HT-29 (cell line): Measurements from ENCODE around the gene AFF3. TPM values are rescaled to one million over a fixed set of nuclear protein-coding genes. Genes with fewer than 3 reads are reported as not detected.
"Not testable (repeated sequence)": the region's sequence is repeated elsewhere in the genome, so short reads cannot be mapped to it uniquely, and the experiment has no call there.

Source experiments
- DNase-seq: peaks from one replicate; pipeline ENCODE4 v3.0.0-alpha.2; 2015; ENCODE audit warnings: low spot score
- total RNA-seq: library from RNA; depleted of rRNA; stranded (reverse); fragments of >200 nt; shearing (Covaris generic); gene quantifications from 2 replicates; pipeline ENCODE4 v1.2.3, GENCODE V29; 2014

Gene AFF3
- total RNA-seq, 1 experiment from 2014 or later: not detected

DNA sequence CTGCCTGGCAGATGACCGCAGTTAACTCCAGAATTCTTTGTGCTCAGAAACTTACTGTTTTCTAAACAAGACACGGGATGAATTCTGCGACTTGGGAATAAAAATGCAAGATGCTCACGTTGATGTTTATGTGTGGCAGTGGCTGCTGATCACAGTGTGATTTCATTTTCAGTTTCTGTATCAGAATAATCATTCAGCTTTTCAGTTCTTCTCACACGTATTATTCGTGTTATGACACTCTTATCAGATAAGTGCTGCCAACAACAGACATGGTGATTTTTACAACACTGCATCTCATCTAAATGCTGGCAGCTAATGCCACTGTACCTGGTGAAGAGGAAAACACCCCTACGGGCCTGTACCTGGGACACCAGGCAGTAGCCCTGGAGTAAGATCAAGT lies 379.7 kb downstream of the AFF3 start:
- DNase-seq: no peak

DNA sequence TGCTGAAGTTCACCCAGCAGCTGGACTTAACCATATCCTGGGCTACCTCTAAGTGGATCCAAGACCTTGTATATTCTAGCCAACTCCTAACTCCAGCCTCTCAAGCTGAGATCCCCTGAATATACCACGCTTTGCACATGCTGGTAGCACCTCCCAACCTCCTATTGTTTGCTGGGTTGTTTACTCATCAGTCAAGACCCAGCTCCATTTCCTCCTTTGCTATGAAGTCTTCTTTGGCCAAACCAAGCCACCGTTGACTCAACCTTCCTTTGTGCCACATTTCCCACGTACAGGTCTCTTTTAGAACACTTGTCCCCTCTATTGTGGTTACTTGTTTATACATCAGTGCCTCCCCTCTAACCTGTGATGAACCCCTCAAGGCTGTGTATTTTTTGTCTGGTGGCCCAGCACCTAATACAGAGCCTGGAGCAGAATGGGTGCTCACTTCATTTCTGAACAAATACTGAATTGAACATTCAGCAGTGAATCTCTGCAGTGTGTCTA lies 384.7 kb downstream of the AFF3 start:
- no peak for DNase-seq

DNA sequence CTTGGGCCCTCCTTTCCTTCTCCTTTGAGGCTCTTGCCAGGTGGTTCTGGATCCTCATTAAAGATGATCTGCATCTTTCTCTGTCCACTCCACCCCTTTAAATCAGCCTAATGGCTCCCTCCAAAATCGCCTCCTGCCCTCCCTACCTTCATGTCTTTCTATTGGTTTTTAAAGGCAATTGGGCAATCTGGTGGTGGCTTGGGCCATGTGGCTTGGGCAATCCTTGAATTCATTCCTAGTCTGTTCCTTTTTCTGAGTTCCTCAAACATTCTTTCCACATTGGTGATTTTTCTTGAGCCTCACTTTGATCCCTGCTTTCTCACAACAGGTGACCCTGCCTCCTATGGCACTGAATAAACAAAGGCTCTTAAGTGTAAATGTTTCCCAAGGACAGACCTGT lies 386.3 kb downstream of the AFF3 start:
- no peak for DNase-seq

DNA sequence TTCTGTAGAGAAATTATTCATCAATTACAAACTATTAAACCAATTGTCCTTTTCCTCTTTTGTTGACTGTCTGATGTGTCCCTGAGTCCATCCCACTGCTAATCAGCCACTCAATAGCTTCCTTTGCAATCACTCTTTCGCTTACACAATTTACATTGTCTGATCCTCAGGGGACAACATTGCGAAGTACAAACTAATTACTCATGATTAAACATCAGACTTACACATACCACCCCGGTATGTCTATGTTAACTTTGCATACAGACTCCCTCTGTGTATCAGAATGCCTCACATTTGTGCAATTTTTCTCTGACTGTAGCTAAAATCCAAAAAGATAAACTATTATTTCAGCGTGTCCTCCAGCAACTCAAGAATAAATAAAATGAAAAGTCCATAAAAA lies 388.2 kb downstream of the AFF3 start:
- no peak for DNase-seq

DNA sequence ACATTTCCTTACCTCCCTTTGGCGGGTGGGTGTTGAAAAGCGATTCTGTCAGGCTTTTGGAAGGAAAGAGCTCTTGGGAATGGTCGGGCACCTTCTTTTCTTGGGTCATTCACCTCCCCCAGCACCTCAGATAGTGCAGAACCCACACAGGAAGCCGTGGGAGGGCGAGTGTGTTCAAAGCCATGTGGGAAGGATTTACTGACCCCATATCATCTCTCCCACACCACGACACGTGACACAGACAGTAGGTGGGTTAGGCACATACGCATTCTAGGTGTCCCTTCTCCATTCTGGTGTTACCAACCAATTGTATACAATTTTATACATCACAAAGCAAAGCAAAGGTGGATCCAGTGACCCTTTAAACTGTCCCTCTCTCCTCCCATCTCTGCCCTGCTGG lies 388.9 kb downstream of the AFF3 start:
- DNase-seq: no peak

GRCh38 chr2:99748344-99748743 lies 394.0 kb downstream of the AFF3 start:
- DNase-seq: no peak

GRCh38 chr2:99747842-99748241 lies 394.5 kb downstream of the AFF3 start:
- DNase-seq: no peak

DNA sequence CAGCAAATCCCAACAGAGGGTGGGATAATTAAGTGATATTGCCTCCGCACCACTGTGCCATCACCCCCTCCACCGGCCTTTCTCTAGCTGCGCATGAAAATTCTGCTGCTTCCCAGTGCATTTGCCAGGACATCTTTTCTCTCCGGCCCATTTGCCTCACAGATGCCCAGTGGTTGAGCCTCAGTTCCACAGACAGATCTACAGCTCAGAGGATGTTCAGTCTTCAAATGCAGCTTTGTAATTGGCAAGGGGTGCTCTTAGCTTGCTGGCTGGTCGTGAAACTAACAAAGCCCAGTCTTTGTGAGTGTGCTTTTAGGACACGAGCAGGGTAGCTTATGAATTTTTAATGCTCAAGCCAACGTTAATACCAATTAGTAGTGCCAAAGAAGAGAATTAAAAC lies 399.2 kb downstream of the AFF3 start:
- DNase-seq: no peak

DNA sequence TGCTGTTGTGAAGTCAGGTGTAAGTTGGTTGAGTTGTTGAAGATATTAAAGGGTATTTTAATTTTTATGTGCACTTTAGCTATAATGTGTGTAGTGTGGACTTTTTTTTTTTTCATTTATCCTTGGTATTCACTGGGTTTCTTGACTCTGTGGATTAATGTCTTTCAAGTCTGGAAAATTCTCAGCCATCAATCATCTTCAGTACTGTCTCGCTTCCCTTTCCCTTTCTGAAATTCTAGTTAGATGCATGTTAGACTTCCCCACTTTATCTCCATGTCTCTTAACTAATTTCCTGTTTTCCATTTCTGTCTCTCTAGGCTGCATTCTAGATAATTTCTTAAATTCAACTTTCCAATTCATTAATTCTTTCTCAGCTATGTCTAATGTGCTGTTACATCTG lies 404.9 kb downstream of the AFF3 start:
- no peak for DNase-seq

DNA sequence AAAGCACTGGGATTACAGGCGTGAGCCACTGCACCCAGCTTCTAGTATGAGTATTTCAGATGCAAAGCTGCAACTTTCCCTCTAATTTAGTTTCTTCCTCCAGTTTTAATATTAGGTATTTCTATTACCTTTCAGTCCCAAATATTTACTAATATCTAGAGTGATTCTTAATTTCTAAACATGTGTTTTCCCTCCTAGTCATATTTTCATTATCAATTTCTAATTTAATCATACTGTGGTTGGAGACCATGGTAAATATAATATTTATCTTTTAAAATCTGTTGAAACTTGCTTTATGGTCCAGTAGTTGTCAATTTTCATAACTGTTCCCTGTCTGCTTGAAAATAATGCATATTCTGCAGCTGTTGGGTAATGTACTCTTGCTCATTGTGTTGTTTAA lies 406.6 kb downstream of the AFF3 start:
- DNase-seq: no peak

DNA sequence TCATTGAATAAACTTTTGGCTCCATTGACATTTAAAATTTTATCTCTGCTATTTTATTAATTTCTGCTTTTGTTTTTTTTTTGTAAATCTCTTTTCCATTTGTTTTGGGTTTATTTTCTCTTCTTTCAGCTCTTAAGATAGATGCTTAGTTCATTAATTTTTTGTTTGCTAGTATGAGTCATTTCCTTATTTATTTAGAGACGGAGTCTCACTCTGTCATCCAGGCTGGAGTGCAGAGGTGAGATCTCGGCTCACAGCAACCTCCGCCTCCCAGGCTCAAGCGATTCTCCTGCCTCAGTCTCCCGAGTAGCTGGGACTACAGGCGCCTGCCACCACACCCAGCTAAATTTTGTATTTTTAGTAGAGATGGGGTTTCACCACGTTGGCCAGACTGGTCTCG lies 407.1 kb downstream of the AFF3 start:
- not testable (repeated sequence) for DNase-seq

GRCh38 chr2:99734236-99734635 lies 408.2 kb downstream of the AFF3 start:
- DNase-seq: no peak

GRCh38 chr2:99729104-99730025 lies 413.0 kb downstream of the AFF3 start:
- no peak for DNase-seq

DNA sequence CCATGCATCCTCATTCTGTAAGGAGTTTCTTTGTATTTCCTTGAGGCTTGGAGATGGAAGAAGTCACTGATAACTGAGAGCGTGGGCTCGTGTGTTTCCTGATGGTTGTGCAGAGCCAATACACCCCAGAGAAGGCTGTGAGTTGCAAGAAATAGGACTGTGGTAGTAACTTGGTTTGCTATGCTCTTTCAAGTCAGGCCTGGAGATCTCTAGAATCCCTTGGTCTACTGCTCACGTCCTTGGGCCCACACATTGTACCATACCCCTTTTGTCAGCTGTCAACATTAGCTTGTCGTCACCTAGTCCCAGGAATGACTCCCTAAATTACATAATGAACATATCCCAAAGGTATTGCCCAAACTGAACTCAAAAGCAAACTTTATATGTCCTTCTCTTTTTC lies 414.2 kb downstream of the AFF3 start:
- DNase-seq: no peak

- DNase-seq: no peak
Observed at GRCh38 chr2:99727199-99727598, 415.2 kb downstream of the AFF3 start.

- DNase-seq: no peak
Observed at GRCh38 chr2:99726691-99727090, 415.7 kb downstream of the AFF3 start.

GRCh38 chr2:99725820-99726219 lies 416.6 kb downstream of the AFF3 start:
- DNase-seq: no peak

DNA sequence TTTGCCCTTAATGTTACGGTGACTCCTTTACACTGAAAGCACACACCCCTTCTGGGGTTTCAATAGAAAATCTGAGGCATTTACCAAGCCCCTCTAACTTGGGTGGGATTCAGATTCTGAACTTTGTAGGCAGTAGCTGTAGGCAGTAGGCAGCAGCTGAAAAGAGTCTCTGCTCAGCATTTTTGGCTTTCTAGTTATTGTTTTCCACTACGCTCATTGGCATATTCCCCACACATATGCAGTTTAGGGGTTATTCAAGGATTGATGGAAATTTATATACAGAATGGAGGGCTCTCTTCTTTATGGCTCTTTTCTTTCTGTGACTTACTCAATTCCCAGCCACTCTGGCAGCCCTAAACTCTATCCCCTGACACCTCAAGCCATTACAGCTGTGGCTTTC lies 419.9 kb downstream of the AFF3 start:
- DNase-seq: no peak

GRCh38 chr2:99719102-99719501 lies 423.3 kb downstream of the AFF3 start:
- no peak for DNase-seq

GRCh38 chr2:99715956-99716355 lies 426.4 kb downstream of the AFF3 start:
- no peak for DNase-seq

DNA sequence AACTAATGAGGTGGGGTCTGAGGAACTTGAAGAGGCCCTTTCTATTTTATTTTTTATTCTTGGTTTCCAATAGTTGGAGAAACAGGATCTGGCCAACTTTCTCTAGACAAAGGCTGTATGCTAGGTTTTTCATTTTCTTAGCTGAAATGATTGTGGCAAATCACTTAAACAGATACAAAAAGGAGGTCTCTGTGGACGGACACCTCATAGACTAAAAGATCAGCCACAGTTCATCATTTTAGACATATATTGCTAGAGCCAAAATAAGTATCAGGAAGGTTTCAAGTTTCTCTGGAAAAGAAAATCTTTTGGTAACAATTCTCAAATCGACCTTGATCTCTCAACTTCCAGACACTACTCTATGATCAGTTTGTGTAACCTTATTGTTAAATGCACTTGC lies 428.0 kb downstream of the AFF3 start:
- no peak for DNase-seq

GRCh38 chr2:99711144-99711543 lies 431.2 kb downstream of the AFF3 start:
- DNase-seq: no peak

DNA sequence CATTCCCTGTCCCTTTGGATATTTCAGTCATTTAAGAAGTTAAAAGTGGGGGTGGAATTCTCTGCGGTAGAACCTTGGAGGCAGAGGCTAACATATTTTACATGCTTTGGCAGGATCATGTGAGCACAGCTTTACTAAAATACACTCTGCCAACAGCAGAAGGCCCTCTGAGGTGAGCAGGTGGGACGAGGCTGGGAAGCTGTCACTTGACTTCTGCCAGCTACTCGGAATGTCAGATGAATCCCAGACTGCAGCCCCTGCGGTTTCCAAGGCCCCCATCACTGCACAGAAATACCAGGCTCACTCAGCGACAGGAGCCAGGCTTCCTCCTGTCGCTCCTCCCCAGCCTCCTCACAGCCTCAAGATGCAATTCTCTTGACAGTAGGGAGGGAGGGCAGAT lies 431.7 kb downstream of the AFF3 start:
- no peak for DNase-seq

- no peak for DNase-seq
Observed at GRCh38 chr2:99709229-99709628, 433.2 kb downstream of the AFF3 start.
